Thyroid gland (tissue), 4 donors: ENCODE data around the gene ASIC2.

Source experiments
- CTCF ChIP-seq, 6 experiments: fragments of 200-600 bp in 3 of 6; fragments of 450-650 bp in 3 of 6; sonication (generic) in 3 of 6; IDR thresholded peaks; one replicate each; pipeline ENCODE4 v1.5.1; 2016 to 2019; ENCODE audit warnings: antibody characterized with exemption in 6 of 6, mild to moderate bottlenecking in 2 of 6, inconsistent platforms in 1 of 6, moderate library complexity in 1 of 6
- POLR2A ChIP-seq, 2 donors: fragments of 450-650 bp; IDR thresholded peaks; one replicate each; pipeline ENCODE4 v1.6.1; 2017; ENCODE audit warnings: antibody characterized with exemption in 2 of 2, mild to moderate bottlenecking in 2 of 2, moderate library complexity in 1 of 2

GRCh38 chr17:33266611-33267010 lies 26.5 kb downstream of the ASIC2 start:
- TF ChIP-seq CTCF (IDR thresholded peaks at IDR 0.05) = no peak
- no peak for TF ChIP-seq POLR2A (IDR thresholded peaks at IDR 0.05)
